Measurements from ENCODE around the gene DENND4A.
"Not testable (repeated sequence)": the region's sequence is repeated elsewhere in the genome, so short reads cannot be mapped to it uniquely, and the experiment has no call there.

The DENND4A gene

GRCh38 chr15:65743637-65744252, 48.3 kb downstream of the DENND4A start:
- H3K9ac ChIP-seq (ENCODE audit: insufficient read length), result no peak overlapping the region
- no peak overlapping the region for H3K27ac ChIP-seq

GRCh38 chr15:65740148-65740547, 51.9 kb downstream of the DENND4A start:
- TF ChIP-seq FOXP2 (optimal IDR thresholded peaks at IDR 0.05; ENCODE audit: control extremely low read depth, extremely low read length, insufficient read depth), result no peak
- no peak for TF ChIP-seq POLR2AphosphoS5 (IDR thresholded peaks at IDR 0.05; ENCODE audit: borderline replicate concordance, low read depth, low read length)
- no peak for TF ChIP-seq EZH2 (IDR thresholded peaks at IDR 0.05)
- Histone ChIP-seq H3K9ac (ENCODE audit: insufficient read length) (no peak overlapping the region), H3K36me3 (ENCODE audit: insufficient read depth, low read length) (peaks cover 3% of the 10 kb centered on the region; the same call in 1 of the 2 replicates), H3K9me3 (ENCODE audit: low read depth, low read length) (no peaks in the 10 kb centered on the region), H3K4me3 (no peak overlapping the region), H3K27ac (no peak overlapping the region)
- DNase-seq (ENCODE audit: low read depth, low spot score), result no peak

More at GRCh38 chr15:65743637-65744252, 48.3 kb downstream of the DENND4A start:
- no peak for DNase-seq (ENCODE audit: low read depth, low spot score)
- Histone ChIP-seq H3K36me3 (ENCODE audit: insufficient read depth, low read length) (no peaks in the 10 kb centered on the region), H3K4me3 (no peak overlapping the region), H3K9me3 (ENCODE audit: low read depth, low read length) (no peaks in the 10 kb centered on the region)
- no peak for TF ChIP-seq POLR2AphosphoS5 (IDR thresholded peaks at IDR 0.05; ENCODE audit: borderline replicate concordance, low read depth, low read length)
- no peak for TF ChIP-seq EZH2 (IDR thresholded peaks at IDR 0.05)
- no peak for TF ChIP-seq FOXP2 (optimal IDR thresholded peaks at IDR 0.05; ENCODE audit: control extremely low read depth, extremely low read length, insufficient read depth)

- Histone ChIP-seq H3K27ac (no peak overlapping the region), H3K9me3 (ENCODE audit: low read depth, low read length) (no peaks in the 10 kb centered on the region), H3K36me3 (ENCODE audit: insufficient read depth, low read length) (peaks cover 3% of the 10 kb centered on the region; the same call in 1 of the 2 replicates), H3K4me3 (no peak overlapping the region), H3K9ac (ENCODE audit: insufficient read length) (no peak overlapping the region)
- DNase-seq (ENCODE audit: low read depth, low spot score), result no peak
- no peak for TF ChIP-seq POLR2AphosphoS5 (IDR thresholded peaks at IDR 0.05; ENCODE audit: borderline replicate concordance, low read depth, low read length)
- no peak for TF ChIP-seq FOXP2 (optimal IDR thresholded peaks at IDR 0.05; ENCODE audit: control extremely low read depth, extremely low read length, insufficient read depth)
- no peak for TF ChIP-seq EZH2 (IDR thresholded peaks at IDR 0.05)
These were observed 53.4 kb downstream of the DENND4A start for GRCh38 chr15:65738649-65739048.

GRCh38 chr15:65733599-65733998, 58.5 kb downstream of the DENND4A start:
- not testable (repeated sequence) for DNase-seq (ENCODE audit: low read depth, low spot score); H3K9me3 ChIP-seq (ENCODE audit: low read depth, low read length); H3K9ac ChIP-seq (ENCODE audit: insufficient read length); H3K36me3 ChIP-seq (ENCODE audit: insufficient read depth, low read length); H3K27ac ChIP-seq; H3K4me3 ChIP-seq

- Histone ChIP-seq H3K9ac (ENCODE audit: insufficient read length) (no peak overlapping the region), H3K9me3 (ENCODE audit: low read depth, low read length) (no peaks in the 10 kb centered on the region), H3K36me3 (ENCODE audit: insufficient read depth, low read length) (peaks cover 3% of the 10 kb centered on the region; the same call in 1 of the 2 replicates), H3K27ac (no peak overlapping the region), H3K4me3 (no peak overlapping the region)
- TF ChIP-seq EZH2 (IDR thresholded peaks at IDR 0.05) (no peak), FOXP2 (optimal IDR thresholded peaks at IDR 0.05; ENCODE audit: control extremely low read depth, extremely low read length, insufficient read depth) (no peak)
- DNase-seq (ENCODE audit: low read depth, low spot score), result no peak
These were observed 59.4 kb downstream of the DENND4A start for GRCh38 chr15:65732698-65733097.

- Histone ChIP-seq H3K36me3 (ENCODE audit: insufficient read depth, low read length) (no peaks in the 10 kb centered on the region), H3K4me3 (no peak overlapping the region), H3K27ac (no peak overlapping the region), H3K9ac (ENCODE audit: insufficient read length) (no peak overlapping the region), H3K9me3 (ENCODE audit: low read depth, low read length) (no peaks in the 10 kb centered on the region)
- TF ChIP-seq FOXP2 (optimal IDR thresholded peaks at IDR 0.05; ENCODE audit: control extremely low read depth, extremely low read length, insufficient read depth) (no peak), POLR2AphosphoS5 (IDR thresholded peaks at IDR 0.05; ENCODE audit: borderline replicate concordance, low read depth, low read length) (no peak), EZH2 (IDR thresholded peaks at IDR 0.05) (no peak)
- DNase-seq (ENCODE audit: low read depth, low spot score), result no peak
These were observed 60.2 kb downstream of the DENND4A start for GRCh38 chr15:65731926-65732325.

GRCh38 chr15:65730549-65731172, 61.4 kb downstream of the DENND4A start:
- H3K36me3 ChIP-seq (ENCODE audit: insufficient read depth, low read length), result no peaks in the 10 kb centered on the region
- TF ChIP-seq POLR2AphosphoS5 (IDR thresholded peaks at IDR 0.05; ENCODE audit: borderline replicate concordance, low read depth, low read length), result no peak
- TF ChIP-seq EZH2 (IDR thresholded peaks at IDR 0.05), result no peak
- no peak for TF ChIP-seq FOXP2 (optimal IDR thresholded peaks at IDR 0.05; ENCODE audit: control extremely low read depth, extremely low read length, insufficient read depth)
- H3K27ac ChIP-seq, result 0 out of 2 replicates have a peak overlapping the region, but pooled peaks have one; percentile 2

GRCh38 chr15:65724464-65725215, 67.5 kb downstream of the DENND4A start:
- DNase-seq (ENCODE audit: low read depth, low spot score), result no peak
- Histone ChIP-seq H3K9ac (ENCODE audit: insufficient read length) (no peak overlapping the region), H3K36me3 (ENCODE audit: insufficient read depth, low read length) (no peaks in the 10 kb centered on the region), H3K9me3 (ENCODE audit: low read depth, low read length) (no peaks in the 10 kb centered on the region), H3K4me3 (no peak overlapping the region), H3K27ac (no peak overlapping the region)
- no peak for TF ChIP-seq POLR2AphosphoS5 (IDR thresholded peaks at IDR 0.05; ENCODE audit: borderline replicate concordance, low read depth, low read length)
- no peak for TF ChIP-seq FOXP2 (optimal IDR thresholded peaks at IDR 0.05; ENCODE audit: control extremely low read depth, extremely low read length, insufficient read depth)
- TF ChIP-seq EZH2 (IDR thresholded peaks at IDR 0.05), result no peak

More at GRCh38 chr15:65730549-65731172, 61.4 kb downstream of the DENND4A start:
- H3K4me3 ChIP-seq, result no peak overlapping the region
- no peak for DNase-seq (ENCODE audit: low read depth, low spot score)
- no peak overlapping the region for H3K9ac ChIP-seq (ENCODE audit: insufficient read length)
- no peaks in the 10 kb centered on the region for H3K9me3 ChIP-seq (ENCODE audit: low read depth, low read length)
